Keratinocyte (primary cell): ENCODE results near the gene APOD. TPM values are rescaled to one million over a fixed set of nuclear protein-coding genes. Genes with fewer than 3 reads are reported as not detected.

Source experiments
- DNase-seq: peaks from one replicate; pipeline ENCODE4 v3.0.0-alpha.2; 2011; ENCODE audit warnings: low read depth, missing footprints, low spot score
- FAIRE-seq: peaks from 2 replicates; lab custom pipeline; 2011; peaks lifted over from hg19 to GRCh38; lab: Jason Lieb, UNC
- H2AFZ ChIP-seq: 2 replicates; pipeline ENCODE4 v1.6.0; 2012; ENCODE audit warnings: low read length, control low read depth, inconsistent platforms; ENCODE audit not compliant: control insufficient read depth
- H3K27ac ChIP-seq: 2 replicates; pipeline ENCODE4 v1.5.1; 2011; ENCODE audit warnings: low read length; ENCODE audit not compliant: control insufficient read depth, insufficient read depth
- H3K27me3 ChIP-seq: 3 replicates; pipeline ENCODE4 v1.6.0; 2011; ENCODE audit warnings: low read length; ENCODE audit not compliant: control insufficient read depth, insufficient read depth; ENCODE audit errors: extremely low read depth
- H3K36me3 ChIP-seq, 2 experiments: 2 replicates in 1 of 2; 3 replicates in 1 of 2; pipeline ENCODE4 v1.5.1; 2011; ENCODE audit warnings: low read length in 2 of 2, mild to moderate bottlenecking in 1 of 2; ENCODE audit not compliant: control insufficient read depth in 2 of 2, insufficient read depth in 2 of 2; ENCODE audit errors: extremely low read depth in 1 of 2
- H3K4me1 ChIP-seq: 3 replicates; pipeline ENCODE4 v1.5.1; 2011; ENCODE audit warnings: low read length; ENCODE audit not compliant: control insufficient read depth, insufficient read depth; ENCODE audit errors: extremely low read depth
- H3K4me2 ChIP-seq: 3 replicates; pipeline ENCODE4 v1.6.0; 2011; ENCODE audit warnings: low read depth, low read length; ENCODE audit not compliant: control insufficient read depth, insufficient read depth; ENCODE audit errors: extremely low read depth
- H3K4me3 ChIP-seq, 3 experiments: fragments of 200-600 bp in 1 of 3; sonication (generic) in 1 of 3; 2 replicates in 2 of 3; 3 replicates in 1 of 3; pipeline ENCODE4 v1.5.1; 2011 to 2016; ENCODE audit warnings: low read length in 3 of 3, mild to moderate bottlenecking in 3 of 3, control low read depth in 2 of 3, inconsistent platforms in 1 of 3, low read depth in 1 of 3, mixed read lengths in 1 of 3, mixed run types in 1 of 3, moderate library complexity in 1 of 3; ENCODE audit not compliant: control insufficient read depth in 2 of 3, insufficient read depth in 2 of 3; ENCODE audit errors: extremely low read depth in 1 of 3
- H3K79me2 ChIP-seq: 2 replicates; pipeline ENCODE4 v1.6.0; 2012; ENCODE audit warnings: low read length; ENCODE audit not compliant: control insufficient read depth, insufficient read depth
- H3K9ac ChIP-seq: 3 replicates; pipeline ENCODE4 v1.6.0; 2011; ENCODE audit warnings: low read length; ENCODE audit not compliant: control insufficient read depth, insufficient read depth; ENCODE audit errors: extremely low read depth
- H3K9me1 ChIP-seq: 3 replicates; pipeline ENCODE4 v1.6.0; 2011; ENCODE audit warnings: low read length; ENCODE audit not compliant: control insufficient read depth, insufficient read depth; ENCODE audit errors: extremely low read depth
- H3K9me3 ChIP-seq: 2 replicates; pipeline ENCODE4 v1.5.1; 2012; ENCODE audit warnings: low read depth, low read length; ENCODE audit not compliant: control insufficient read depth
- H4K20me1 ChIP-seq: 3 replicates; pipeline ENCODE4 v1.6.0; 2011; ENCODE audit warnings: low read length; ENCODE audit not compliant: control insufficient read depth, insufficient read depth; ENCODE audit errors: extremely low read depth
- EZH2 ChIP-seq: IDR thresholded peaks from one replicate; pipeline ENCODE4 v1.6.1; 2012; ENCODE audit warnings: inconsistent platforms, mild to moderate bottlenecking, low read length, moderate library complexity
- dilution Hi-C: fragments of 300-500 bp; cut with MboI; formaldehyde crosslinking; loops from one replicate; pipeline ENCODE4 v1.7.0; 2020; ENCODE audit warnings: low sequenced_read_pairs; ENCODE audit not compliant: extremely low pct_ligation_motif_present
- polyA plus RNA-seq, 5 experiments: library from polyadenylated mRNA; depleted of rRNA in 3 of 5; stranded (reverse) in 3 of 5; stranded (forward) in 1 of 5; unstranded in 1 of 5; fragments of >200 nt; gene quantifications; 1 replicate in 1 of 5; 2 replicates in 3 of 5; 3 replicates in 1 of 5; pipeline versions ENCODE4 v1.2.1 to v1.2.3, GENCODE V29; 2011 to 2012; ENCODE audit warnings: missing spikeins in 2 of 5, low read depth in 1 of 5, low replicate concordance in 1 of 5
- TF ChIP-seq, protein P1 (sequence below), 3 experiments: IDR thresholded peaks in 1 of 3; conservative IDR thresholded peaks in 1 of 3; optimal IDR thresholded peaks in 1 of 3; 2 replicates in 2 of 3; 3 replicates in 1 of 3; pipeline versions ENCODE3 to v1.5.1; 2011; ENCODE audit warnings: low read length in 3 of 3, mild to moderate bottlenecking in 3 of 3, moderate library complexity in 2 of 3, control low read depth in 1 of 3, inconsistent platforms in 1 of 3; ENCODE audit not compliant: insufficient read depth in 2 of 3; ENCODE audit errors: extremely low read depth in 1 of 3

The APOD gene
- polyA plus RNA-seq, 1 donor (not counting 4 experiments of a cell fraction or from before 2014, with no cell fraction given): not detected

- Histone ChIP-seq H3K9me1 (no peaks in the 10 kb centered on the region), H3K36me3 (no peaks in the 10 kb centered on the region), H3K9me3 (no peaks in the 10 kb centered on the region), H3K4me3 (no peak overlapping the region), H3K9ac (no peak overlapping the region), H3K79me2 (peaks cover 35% of the 10 kb centered on the region), H3K27me3 (no peaks in the 10 kb centered on the region), H3K4me1 (peaks cover 28% of the 10 kb centered on the region), H3K27ac (no peak overlapping the region), H4K20me1 (peaks cover 1% of the 10 kb centered on the region), H3K4me2 (no peak overlapping the region), H2AFZ (no peak overlapping the region)
- FAIRE-seq (no peak), DNase-seq (no peak)
- TF ChIP-seq, protein P1, sequence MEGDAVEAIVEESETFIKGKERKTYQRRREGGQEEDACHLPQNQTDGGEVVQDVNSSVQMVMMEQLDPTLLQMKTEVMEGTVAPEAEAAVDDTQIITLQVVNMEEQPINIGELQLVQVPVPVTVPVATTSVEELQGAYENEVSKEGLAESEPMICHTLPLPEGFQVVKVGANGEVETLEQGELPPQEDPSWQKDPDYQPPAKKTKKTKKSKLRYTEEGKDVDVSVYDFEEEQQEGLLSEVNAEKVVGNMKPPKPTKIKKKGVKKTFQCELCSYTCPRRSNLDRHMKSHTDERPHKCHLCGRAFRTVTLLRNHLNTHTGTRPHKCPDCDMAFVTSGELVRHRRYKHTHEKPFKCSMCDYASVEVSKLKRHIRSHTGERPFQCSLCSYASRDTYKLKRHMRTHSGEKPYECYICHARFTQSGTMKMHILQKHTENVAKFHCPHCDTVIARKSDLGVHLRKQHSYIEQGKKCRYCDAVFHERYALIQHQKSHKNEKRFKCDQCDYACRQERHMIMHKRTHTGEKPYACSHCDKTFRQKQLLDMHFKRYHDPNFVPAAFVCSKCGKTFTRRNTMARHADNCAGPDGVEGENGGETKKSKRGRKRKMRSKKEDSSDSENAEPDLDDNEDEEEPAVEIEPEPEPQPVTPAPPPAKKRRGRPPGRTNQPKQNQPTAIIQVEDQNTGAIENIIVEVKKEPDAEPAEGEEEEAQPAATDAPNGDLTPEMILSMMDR (optimal IDR thresholded peaks at IDR 0.05 in 1 of 3, IDR thresholded peaks at IDR 0.05 in 1 of 3, conservative IDR thresholded peaks at IDR 0.05 in 1 of 3; ENCODE audit: extremely low read depth in 1 of 3, insufficient read depth in 2 of 3, low read length in 3 of 3): no peak
- no peak for TF ChIP-seq EZH2
- dilution Hi-C loops: no loop called here
Observed at GRCh38 chr3:195544230-195544536, 39.6 kb downstream of the APOD start.

GRCh38 chr3:195543500-195544229, 40.1 kb downstream of the APOD start:
- Histone ChIP-seq H3K4me3 (peak overlapping the region; percentile 45 to 94 (median 68)), H3K27me3 (no peaks in the 10 kb centered on the region), H2AFZ (peak overlapping the region; percentile 83), H4K20me1 (peaks cover 4% of the 10 kb centered on the region), H3K4me2 (peak overlapping the region; percentile 71), H3K27ac (no peak overlapping the region), H3K4me1 (peaks cover 25% of the 10 kb centered on the region), H3K9ac (peak overlapping the region; percentile 87), H3K9me1 (no peaks in the 10 kb centered on the region), H3K79me2 (peaks cover 40% of the 10 kb centered on the region), H3K36me3 (no peaks in the 10 kb centered on the region), H3K9me3 (no peaks in the 10 kb centered on the region)
- TF ChIP-seq EZH2: no peak
- TF ChIP-seq, protein P1 (optimal IDR thresholded peaks at IDR 0.05 in 1 of 3, IDR thresholded peaks at IDR 0.05 in 1 of 3, conservative IDR thresholded peaks at IDR 0.05 in 1 of 3; ENCODE audit: extremely low read depth in 1 of 3, insufficient read depth in 2 of 3, low read length in 3 of 3): no peak
- FAIRE-seq: no peak
- dilution Hi-C loops: no loop called here
- DNase-seq: no peak
